Keratinocyte (primary cell): ENCODE results near the gene MON2.

Experiments
- CTCF ChIP-seq, 3 experiments: IDR thresholded peaks in 1 of 3; conservative IDR thresholded peaks in 1 of 3; optimal IDR thresholded peaks in 1 of 3; 2 replicates in 2 of 3; 3 replicates in 1 of 3; pipeline versions ENCODE3 to v1.5.1; 2011; ENCODE audit warnings: low read length in 3 of 3, mild to moderate bottlenecking in 3 of 3, moderate library complexity in 2 of 3, control low read depth in 1 of 3, inconsistent platforms in 1 of 3; ENCODE audit not compliant: insufficient read depth in 2 of 3; ENCODE audit errors: extremely low read depth in 1 of 3
- EZH2 ChIP-seq: IDR thresholded peaks from one replicate; pipeline ENCODE4 v1.6.1; 2012; ENCODE audit warnings: inconsistent platforms, mild to moderate bottlenecking, low read length, moderate library complexity

- no peak for TF ChIP-seq CTCF (optimal IDR thresholded peaks at IDR 0.05 in 1 of 3, IDR thresholded peaks at IDR 0.05 in 1 of 3, conservative IDR thresholded peaks at IDR 0.05 in 1 of 3; ENCODE audit: extremely low read depth in 1 of 3, insufficient read depth in 2 of 3, low read length in 3 of 3)
- TF ChIP-seq EZH2, result no peak
These were observed 163.5 kb downstream of the MON2 start for GRCh38 chr12:62629971-62630739.
